Stimulated activated CD8-positive, alpha-beta memory T cell treated with anti-CD3 and anti-CD28 coated beads, Interleukin-7, amount 100 ng/mL, for 48 hours (primary cell): ENCODE data around the gene LAMA4.

Source experiments
- DNase-seq, 2 donors: peaks; one replicate each; pipeline ENCODE4 v3.0.0-alpha.2; 2020; ENCODE audit warnings: low read depth in 1 of 2; ENCODE audit errors: extremely low read depth in 1 of 2

LAMA4 gene

GRCh38 chr6:112279031-112279935 lies 24.9 kb upstream of the LAMA4 start:
- DNase-seq, result no peak

- no peak for DNase-seq
Observed at GRCh38 chr6:112275365-112275764, 21.0 kb upstream of the LAMA4 start.

DNA sequence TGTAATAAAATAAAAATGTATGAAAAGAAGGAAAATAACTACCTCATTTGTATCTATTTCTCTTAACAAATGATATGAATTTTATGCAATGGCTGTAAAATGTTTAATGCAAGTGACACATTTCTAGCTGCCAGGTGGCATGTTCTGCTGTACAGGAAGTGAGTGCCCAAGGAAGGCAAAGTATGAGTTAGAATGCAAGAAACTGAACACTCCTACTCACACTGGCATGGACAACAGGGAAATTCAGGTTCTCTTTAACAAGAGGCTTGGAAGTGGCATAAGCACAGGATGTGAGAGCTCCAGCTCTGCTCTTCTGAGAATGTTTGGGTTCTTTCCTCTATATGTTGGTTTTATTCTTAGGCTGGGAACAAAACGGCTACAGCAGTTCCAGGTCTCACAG lies 20.4 kb upstream of the LAMA4 start:
- DNase-seq, result no peak

DNA sequence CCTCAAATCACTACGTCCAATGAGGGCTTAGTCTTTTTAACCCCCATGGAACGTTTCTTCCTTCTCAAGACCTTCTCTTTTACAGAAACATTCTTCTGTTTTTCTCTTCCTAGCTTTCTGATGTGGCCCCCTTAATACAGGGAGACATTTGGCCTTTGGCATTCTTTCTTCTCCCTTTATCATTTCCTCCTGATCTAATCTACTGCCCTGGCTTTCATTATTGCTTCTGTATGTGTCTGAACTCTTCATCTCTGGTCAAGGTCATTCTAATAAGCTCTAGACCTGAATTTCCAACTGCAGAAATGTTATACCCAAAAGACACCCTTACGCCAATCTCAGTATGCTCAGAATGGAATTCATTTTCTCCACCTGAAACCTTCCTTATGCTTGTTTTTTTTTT lies 18.4 kb upstream of the LAMA4 start:
- no peak for DNase-seq

DNA sequence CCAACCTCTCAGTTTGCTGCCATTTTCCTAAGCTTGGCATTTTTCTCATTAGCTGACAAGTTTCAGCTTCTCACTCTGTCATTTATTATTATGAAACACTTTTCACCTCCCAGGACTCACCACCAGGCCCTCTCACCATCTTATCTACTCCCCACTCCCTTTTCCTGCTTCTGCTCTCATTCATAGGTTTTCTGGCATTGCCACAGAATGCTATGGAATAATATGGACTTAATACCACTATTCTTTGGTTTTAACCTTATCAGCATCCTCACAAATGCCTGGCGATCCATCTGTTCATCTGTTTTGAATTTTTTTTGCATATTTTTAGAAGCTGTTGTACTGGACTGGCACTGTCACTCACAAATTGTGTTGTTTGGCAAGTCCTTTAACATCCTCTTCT lies 16.4 kb upstream of the LAMA4 start:
- no peak for DNase-seq

GRCh38 chr6:112269979-112270566 lies 15.7 kb upstream of the LAMA4 start:
- no peak for DNase-seq

DNA sequence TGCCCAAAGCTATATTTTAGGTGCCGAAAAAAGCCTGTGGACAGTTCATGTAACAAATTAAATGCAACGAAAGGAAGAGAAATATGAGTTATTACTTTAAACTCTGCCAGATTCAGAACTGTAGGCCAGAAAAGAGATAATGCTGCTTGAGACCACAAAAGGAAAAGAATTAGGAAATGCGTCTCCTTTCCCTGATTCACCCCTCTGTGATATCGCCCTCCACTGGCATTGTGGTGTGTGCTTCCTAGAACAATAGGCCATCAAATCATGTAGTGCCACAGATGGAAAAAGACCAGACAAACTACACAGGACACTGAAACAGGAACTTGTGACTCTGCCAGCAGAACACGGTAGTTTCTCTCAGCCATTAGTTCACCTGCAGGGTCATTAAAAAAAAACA lies 14.7 kb upstream of the LAMA4 start:
- DNase-seq, result no peak

DNA sequence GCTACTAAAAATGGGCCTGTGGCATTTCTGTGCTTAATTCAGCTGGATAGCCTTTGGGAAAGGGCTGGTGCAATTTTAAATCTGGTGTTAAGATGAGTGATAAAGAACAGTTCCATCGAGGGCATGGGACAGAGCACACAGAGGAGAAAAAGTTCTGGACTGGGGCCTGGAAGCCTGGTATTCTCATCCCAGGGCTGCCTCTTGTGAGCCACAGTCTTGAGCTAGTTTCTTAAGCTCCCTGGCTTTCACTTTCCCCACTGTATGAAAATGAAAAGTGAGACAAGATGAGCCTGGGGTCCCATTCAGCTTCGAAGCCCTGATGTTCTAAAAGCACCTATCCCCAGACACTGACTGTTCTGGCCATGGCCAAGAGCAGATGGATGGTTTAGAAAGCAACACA lies 14.3 kb upstream of the LAMA4 start:
- no peak for DNase-seq

DNA sequence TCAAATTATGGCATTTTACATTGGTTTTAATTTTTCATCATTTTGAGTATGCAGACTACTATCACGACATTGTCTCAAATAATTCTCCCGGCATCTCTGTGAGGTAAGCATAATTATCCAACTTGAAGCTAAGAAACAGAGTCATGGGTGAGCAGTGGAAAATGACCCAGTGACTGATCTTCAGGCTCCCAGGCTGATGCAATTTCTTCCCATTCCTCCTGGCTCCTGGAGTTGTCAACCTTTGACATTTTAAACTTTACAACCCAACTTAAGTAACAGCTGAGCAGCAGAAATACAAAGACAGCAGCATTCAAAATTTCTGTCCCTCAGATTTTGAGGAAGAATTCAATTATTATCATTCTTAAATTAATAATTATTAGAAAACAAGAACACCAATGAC lies 13.7 kb upstream of the LAMA4 start:
- no peak for DNase-seq

DNA sequence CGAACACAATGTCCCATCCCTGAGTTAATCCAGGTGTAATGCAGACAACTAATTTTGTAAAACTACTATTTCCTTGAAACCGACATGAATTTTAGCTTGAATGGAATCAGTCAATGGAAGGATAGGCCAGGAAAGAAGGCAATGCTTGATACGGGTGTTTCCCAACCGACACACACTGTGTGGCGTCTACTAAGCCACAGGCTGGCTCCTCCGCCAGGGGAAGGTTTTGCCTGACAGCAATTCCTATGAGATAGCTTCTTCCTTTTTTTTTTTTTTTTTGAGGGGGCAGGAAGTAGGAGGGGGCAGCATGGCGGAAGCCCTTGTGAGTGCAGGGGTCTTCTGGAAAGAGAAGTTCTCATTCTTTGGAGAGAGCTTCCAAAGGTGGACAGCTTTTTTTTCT lies 12.0 kb upstream of the LAMA4 start:
- DNase-seq, result no peak

GRCh38 chr6:112259337-112259675 lies 4.9 kb upstream of the LAMA4 start:
- no peak for DNase-seq

GRCh38 chr6:112258642-112259336 lies 4.4 kb upstream of the LAMA4 start:
- no peak for DNase-seq

DNA sequence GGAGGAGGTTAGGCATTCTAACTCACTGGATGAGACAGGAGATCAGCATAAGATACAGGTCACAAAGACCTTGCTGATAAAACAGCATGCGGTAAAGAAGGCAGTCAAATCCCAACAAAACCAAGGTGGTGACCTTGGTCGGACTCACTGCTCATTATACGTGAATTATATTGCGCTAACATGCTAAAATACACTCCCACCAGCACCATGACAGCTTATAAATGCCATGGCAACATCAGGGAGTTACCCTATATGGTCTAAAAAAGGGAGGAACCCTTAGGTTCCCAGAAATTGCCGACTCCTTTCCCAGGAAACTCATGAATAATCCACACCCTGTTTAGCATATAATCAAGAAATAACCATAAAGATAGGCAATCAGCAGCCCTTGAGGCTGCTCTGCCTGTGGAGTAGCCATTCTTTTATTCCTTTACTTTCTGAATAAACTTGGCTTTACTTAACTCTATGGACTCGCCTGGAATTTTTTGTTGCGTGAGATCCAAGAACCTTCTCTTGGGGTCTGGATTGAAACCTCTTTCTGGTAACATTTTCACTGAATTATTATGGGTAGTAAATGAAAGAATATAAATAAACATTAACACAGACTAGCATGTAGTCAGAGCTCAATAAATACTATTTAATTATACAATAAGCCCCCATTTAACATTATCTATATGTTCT lies 3.0 kb upstream of the LAMA4 start:
- DNase-seq, result no peak

GRCh38 chr6:112254921-112255320 lies 554 bp upstream of the LAMA4 start:
- DNase-seq, result no peak

DNA sequence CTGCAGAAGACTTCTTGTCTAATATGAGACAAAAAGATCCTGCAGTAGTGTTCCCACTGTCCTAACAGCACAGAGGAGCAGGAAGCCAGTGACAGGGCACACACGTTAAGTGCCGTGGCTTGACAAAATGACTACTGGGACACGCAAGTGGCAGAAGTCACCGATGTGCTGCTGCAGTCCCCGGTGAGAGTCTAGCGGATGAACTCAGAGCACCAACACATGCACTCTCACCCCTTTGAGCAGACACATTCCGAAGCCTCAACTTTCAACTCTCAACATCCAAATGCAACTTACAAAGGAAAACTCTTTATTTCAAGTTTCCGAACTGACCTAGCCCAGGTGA lies 898 bp downstream of the LAMA4 start:
- DNase-seq, result no peak

DNA sequence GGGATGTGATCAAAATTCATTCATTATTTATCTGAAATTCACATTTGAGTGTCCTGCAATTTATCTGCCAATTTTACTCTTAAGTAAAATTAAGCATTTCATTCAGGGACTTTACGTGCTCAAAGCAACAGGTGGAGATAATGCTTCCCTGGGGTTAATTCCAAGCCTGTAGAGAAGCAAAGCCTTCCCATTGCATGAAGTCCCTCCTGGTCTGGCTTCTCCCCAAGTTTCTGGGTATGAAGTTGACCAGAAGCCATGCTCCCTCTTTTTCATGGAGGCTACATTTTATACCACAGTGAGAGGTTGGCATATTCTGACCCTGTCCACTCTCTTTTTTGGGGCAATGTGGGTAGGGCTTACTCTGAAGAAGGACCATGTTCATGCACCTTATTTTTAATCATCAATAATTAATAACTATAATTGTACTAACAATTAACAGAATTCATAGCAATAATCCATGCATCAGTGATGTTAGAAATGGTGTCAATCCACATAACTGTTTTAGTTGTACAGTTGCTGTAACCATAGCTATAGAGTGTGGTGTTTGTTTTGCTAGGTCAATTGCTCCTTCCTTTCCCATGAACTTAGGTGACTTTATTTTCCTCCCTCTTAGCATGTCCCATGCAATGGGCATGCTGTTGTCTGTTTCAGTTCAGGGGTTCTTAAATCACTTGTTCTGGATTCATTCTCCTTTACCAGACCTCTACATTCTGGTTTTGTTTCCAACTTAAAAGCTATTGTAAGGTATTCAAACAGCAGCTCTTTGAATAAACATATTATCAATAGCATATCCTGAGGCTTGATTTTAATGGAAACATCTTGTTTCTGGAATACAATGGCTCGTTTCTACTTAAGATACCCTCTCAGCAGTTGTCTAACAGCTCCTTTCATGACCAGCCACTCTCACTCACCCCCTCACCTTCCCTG lies 1.5 kb downstream of the LAMA4 start:
- no peak for DNase-seq

DNA sequence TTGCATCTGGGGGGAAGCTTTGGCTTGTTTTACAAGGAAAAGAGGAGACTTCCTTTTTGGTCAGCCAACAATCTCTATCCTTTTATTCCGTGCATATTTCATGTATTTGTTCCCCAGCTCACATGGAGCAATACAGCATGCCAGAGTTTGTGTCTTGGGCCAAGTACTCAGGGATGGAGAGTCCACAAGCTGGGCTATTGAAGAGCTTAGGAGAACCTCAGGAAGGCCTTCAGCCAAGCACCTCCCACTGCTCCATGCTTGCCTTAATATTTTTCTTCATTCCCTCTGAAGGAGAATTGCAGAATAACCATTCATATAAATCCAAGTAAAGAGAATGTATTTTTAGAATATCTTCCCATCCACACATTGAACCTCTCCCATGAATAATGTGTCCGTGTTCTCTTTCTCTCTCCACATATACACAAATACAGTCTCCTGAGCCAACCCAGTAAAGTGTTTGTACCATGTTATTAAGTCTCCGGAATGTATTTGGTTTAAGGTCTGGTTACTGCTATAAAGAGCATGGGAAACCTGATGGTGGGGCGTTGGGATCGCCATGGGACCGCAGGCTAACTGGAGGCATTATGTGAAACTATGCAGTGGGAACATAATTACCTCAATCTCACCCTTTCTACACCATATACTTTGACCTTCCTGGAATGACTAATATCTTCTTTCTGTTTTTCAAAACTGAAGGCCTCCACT lies 3.0 kb downstream of the LAMA4 start:
- no peak for DNase-seq

GRCh38 chr6:112249489-112249888 lies 4.9 kb downstream of the LAMA4 start:
- no peak for DNase-seq

DNA sequence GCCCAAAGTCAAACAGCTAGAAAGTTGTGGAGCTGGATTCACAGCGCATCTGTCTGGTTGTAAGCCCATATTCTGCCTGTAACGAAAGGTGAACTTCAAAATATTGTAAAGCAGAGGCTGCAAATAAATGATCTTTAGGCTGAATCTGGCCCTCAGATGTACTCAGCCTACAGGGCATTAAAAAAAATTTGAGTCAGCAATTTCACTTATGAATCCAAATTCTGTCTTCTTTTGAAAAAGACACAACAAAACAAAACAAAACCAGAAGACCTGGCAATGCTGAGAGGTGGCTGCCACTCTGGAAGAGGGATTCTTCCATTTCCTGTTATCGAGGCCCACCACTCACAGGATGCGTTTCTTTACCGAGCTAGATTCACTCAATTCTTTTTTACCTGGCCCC lies 7.1 kb downstream of the LAMA4 start:
- no peak for DNase-seq
